K562 (cell line): ENCODE results near the gene NUP85. TPM values are rescaled to one million over a fixed set of nuclear protein-coding genes. Genes with fewer than 3 reads are reported as not detected.

ENCODE experiments used
- EGR1 ChIP-seq: fragments of 450-650 bp; conservative IDR thresholded peaks from 2 replicates; pipeline ENCODE4 v1.6.1; 2017; ENCODE audit warnings: mild to moderate bottlenecking
- GABPB1 ChIP-seq: sonication (generic); formaldehyde crosslinking; IDR thresholded peaks from 2 replicates; pipeline ENCODE4 v1.8.0; 2022; ENCODE audit warnings: mild to moderate bottlenecking, missing genetic modification reagents
- ILF3 ChIP-seq: fragments of 450-650 bp; IDR thresholded peaks from 2 replicates; pipeline ENCODE4 v1.6.1; 2018; ENCODE audit warnings: antibody characterized with exemption, mild to moderate bottlenecking, moderate library complexity, borderline replicate concordance
- MTA3 ChIP-seq: fragments of 450-650 bp; formaldehyde crosslinking; IDR thresholded peaks from 2 replicates; pipeline ENCODE4 v1.6.1; 2017; ENCODE audit warnings: mild to moderate bottlenecking, borderline replicate concordance
- NUFIP1 ChIP-seq: fragments of 450-650 bp; IDR thresholded peaks from 2 replicates; pipeline ENCODE4 v1.6.1; 2018; ENCODE audit not compliant: partially characterized antibody
- TCFL5 ChIP-seq: fragments of 250-450 bp; sonication (Bioruptor Pico); conservative IDR thresholded peaks from 2 replicates; pipeline ENCODE4 v1.6.1; 2021; ENCODE audit warnings: mild to moderate bottlenecking, moderate library complexity, matching md5 sums
- ZBTB40 ChIP-seq, 2 experiments: fragments of 450-650 bp in 1 of 2; sonication (generic) in 1 of 2; formaldehyde crosslinking in 1 of 2; IDR thresholded peaks; 2 replicates each; pipeline versions ENCODE4 v1.7.1 to v1.9.0; 2016 to 2022; ENCODE audit warnings: inconsistent platforms in 1 of 2, mild to moderate bottlenecking in 1 of 2, missing genetic modification reagents in 1 of 2
- ZBTB49 ChIP-seq: sonication (generic); formaldehyde crosslinking; IDR thresholded peaks from 2 replicates; pipeline ENCODE4 v1.8.0; 2022; ENCODE audit warnings: missing genetic modification reagents, mild to moderate bottlenecking, borderline replicate concordance
- ZC3H8 ChIP-seq: fragments of 450-650 bp; IDR thresholded peaks from 2 replicates; pipeline ENCODE4 v1.6.1; 2017
- ZNF133 ChIP-seq: fragments of 250-450 bp; sonication (Bioruptor Pico); IDR thresholded peaks from 2 replicates; pipeline ENCODE4 v1.4.0; 2020; ENCODE audit warnings: mild to moderate bottlenecking
- ZNF561 ChIP-seq: fragments of 450-650 bp; formaldehyde crosslinking; conservative IDR thresholded peaks from 2 replicates; pipeline ENCODE4 v1.4.0; 2020; ENCODE audit warnings: mild to moderate bottlenecking, moderate library complexity
- ZNF592 ChIP-seq: fragments of 450-650 bp; IDR thresholded peaks from 2 replicates; pipeline ENCODE4 v1.6.1; 2017; ENCODE audit warnings: antibody characterized with exemption, mild to moderate bottlenecking
- polyA plus RNA-seq, 8 experiments: library from polyadenylated mRNA; depleted of rRNA in 4 of 8; stranded (reverse) in 5 of 8; unstranded in 3 of 8; fragments of >200 nt; fragmentation: Nextera tagmentation in 2 of 8; fragmentation: Illumina TruSeq in 1 of 8; extraction: Ambion mirVana in 2 of 8; extraction: Trizol in 1 of 8; gene quantifications; 2 replicates each; pipeline versions ENCODE4 v1.2.1 to v1.2.3, GENCODE V29; 2011 to 2014; ENCODE audit warnings: inconsistent platforms in 1 of 8, missing spikeins in 1 of 8
- total RNA-seq, 7 experiments: library from RNA; depleted of rRNA in 6 of 7; stranded (reverse); fragments of >200 nt in 6 of 7; fragmentation: Illumina TruSeq in 2 of 7; extraction: Trizol in 2 of 7; gene quantifications; 2 replicates each; pipeline versions ENCODE4 v1.2.1 to v1.2.3, GENCODE V29; 2011 to 2021; ENCODE audit warnings: low replicate concordance in 1 of 7

Gene NUP85
- total and polyA plus RNA-seq, 9 of the 15 experiments (the other 6 are each of a cell fraction or from before 2014, with no cell fraction given): 50.2 to 177 (median 110) TPM

- TF ChIP-seq ZNF561 (CRISPR knock-in tag) (no peak), NUFIP1 (no peak), ZNF592 (peak; percentile 81), ZBTB49 (CRISPR knock-in tag) (no peak), ZBTB40 (IDR thresholded peaks at IDR 0.05) (peak; percentile 76), ZBTB40 (CRISPR knock-in tag; IDR thresholded peaks at IDR 0.05) (no peak), ZC3H8 (no peak), GABPB1 (CRISPR knock-in tag) (peak; percentile 76), TCFL5 (CRISPR knock-in tag) (no peak), ILF3 (no peak), MTA3 (peak; percentile 90), ZNF133 (CRISPR knock-in tag) (no peak), EGR1 (peak; percentile 14; the same call in 1 of the 2 replicates)
Measured at GRCh38 chr17:75271233-75271954, 65.9 kb downstream of the NUP85 start (continued).
